Thoracic aorta (tissue), 2 donors: Measurements from ENCODE around the gene NPHS2. TPM values are rescaled to one million over a fixed set of nuclear protein-coding genes. Genes with fewer than 3 reads are reported as not detected.

Experiments
- ATAC-seq: fragments of 150-250 bp; one replicate; pipeline ENCODE4 v1.8.0; 2017; ENCODE audit warnings: low read depth; ENCODE audit not compliant: insufficient number of reproducible peaks, low FRiP score
- DNase-seq: peaks from one replicate; pipeline ENCODE4 v3.0.0-alpha.2; 2020; ENCODE audit warnings: low spot score
- H3K27ac ChIP-seq, 2 donors: fragments of 200-600 bp; sonication (generic); 1 replicate in 1 of 2; 2 replicates in 1 of 2; pipeline ENCODE4 v1.5.1; 2016; ENCODE audit warnings: mild to moderate bottlenecking in 2 of 2, moderate library complexity in 2 of 2
- H3K27me3 ChIP-seq: fragments of 200-600 bp; sonication (generic); replicated peaks from 2 replicates; pipeline ENCODE4 v1.6.0; 2016; ENCODE audit warnings: mild to moderate bottlenecking; ENCODE audit not compliant: insufficient read depth
- H3K36me3 ChIP-seq: fragments of 200-600 bp; sonication (generic); one replicate; pipeline ENCODE4 v1.5.1; 2016
- H3K4me1 ChIP-seq, 2 donors: fragments of 200-600 bp; sonication (generic); 1 replicate in 1 of 2; 2 replicates in 1 of 2; pipeline versions ENCODE4 v1.5.1 to v1.6.0; 2016; ENCODE audit warnings: low read depth in 2 of 2, mild to moderate bottlenecking in 1 of 2; ENCODE audit not compliant: control insufficient read depth in 1 of 2
- H3K4me3 ChIP-seq: fragments of 200-600 bp; sonication (generic); 2 replicates; pipeline ENCODE4 v1.5.1; 2016; ENCODE audit warnings: mild to moderate bottlenecking
- H3K9me3 ChIP-seq: fragments of 200-600 bp; sonication (generic); 2 replicates; pipeline ENCODE4 v1.5.1; 2016
- total RNA-seq, 2 donors: library from RNA; depleted of rRNA; stranded (reverse); fragments of >200 nt; gene quantifications; one replicate each; pipeline versions ENCODE4 v1.1.0 to v1.2.3, GENCODE V29; 2016
- TF ChIP-seq, protein P1 (sequence below): fragments of 200-600 bp; sonication (generic); IDR thresholded peaks from one replicate; pipeline ENCODE4 v1.5.1; 2019; ENCODE audit warnings: antibody characterized with exemption

The NPHS2 gene
- total RNA-seq, 2 donors from 2014 or later, result not detected

DNA sequence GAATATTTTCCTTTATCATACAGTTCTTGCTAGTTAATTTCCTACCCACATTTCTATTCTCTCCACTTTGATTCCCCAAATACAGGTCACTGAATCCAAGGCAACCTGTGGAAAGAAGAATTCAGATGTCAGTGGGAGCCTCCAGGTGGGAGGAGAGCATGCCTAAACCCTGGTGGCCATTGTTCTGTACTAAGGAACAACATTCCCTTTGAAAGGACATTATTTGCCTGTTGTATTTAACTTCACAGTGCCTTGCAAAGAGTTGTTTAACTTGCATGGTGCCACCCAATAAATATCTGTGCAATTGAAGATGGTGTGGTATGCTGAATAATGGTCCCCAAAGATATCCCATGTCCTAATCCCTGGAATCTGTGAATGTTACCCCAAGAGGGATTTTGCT, 21.3 kb downstream of the NPHS2 start:
- Histone ChIP-seq H3K9me3 (no peaks in the 10 kb centered on the region), H3K27ac (no peak overlapping the region), H3K4me3 (no peak overlapping the region), H3K27me3 (no peaks in the 10 kb centered on the region), H3K4me1 (no peaks in the 10 kb centered on the region), H3K36me3 (no peaks in the 10 kb centered on the region)
- ATAC-seq, result no peak
- TF ChIP-seq, protein P1, sequence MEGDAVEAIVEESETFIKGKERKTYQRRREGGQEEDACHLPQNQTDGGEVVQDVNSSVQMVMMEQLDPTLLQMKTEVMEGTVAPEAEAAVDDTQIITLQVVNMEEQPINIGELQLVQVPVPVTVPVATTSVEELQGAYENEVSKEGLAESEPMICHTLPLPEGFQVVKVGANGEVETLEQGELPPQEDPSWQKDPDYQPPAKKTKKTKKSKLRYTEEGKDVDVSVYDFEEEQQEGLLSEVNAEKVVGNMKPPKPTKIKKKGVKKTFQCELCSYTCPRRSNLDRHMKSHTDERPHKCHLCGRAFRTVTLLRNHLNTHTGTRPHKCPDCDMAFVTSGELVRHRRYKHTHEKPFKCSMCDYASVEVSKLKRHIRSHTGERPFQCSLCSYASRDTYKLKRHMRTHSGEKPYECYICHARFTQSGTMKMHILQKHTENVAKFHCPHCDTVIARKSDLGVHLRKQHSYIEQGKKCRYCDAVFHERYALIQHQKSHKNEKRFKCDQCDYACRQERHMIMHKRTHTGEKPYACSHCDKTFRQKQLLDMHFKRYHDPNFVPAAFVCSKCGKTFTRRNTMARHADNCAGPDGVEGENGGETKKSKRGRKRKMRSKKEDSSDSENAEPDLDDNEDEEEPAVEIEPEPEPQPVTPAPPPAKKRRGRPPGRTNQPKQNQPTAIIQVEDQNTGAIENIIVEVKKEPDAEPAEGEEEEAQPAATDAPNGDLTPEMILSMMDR, result no peak
- DNase-seq, result no peak

GRCh38 chr1:179550746-179551682, 24.7 kb downstream of the NPHS2 start:
- TF ChIP-seq, protein P1, result no peak
- no peaks in the 10 kb centered on the region for H3K36me3 ChIP-seq
- H3K9me3 ChIP-seq, result no peaks in the 10 kb centered on the region
- H3K27ac ChIP-seq, result no peak overlapping the region
- DNase-seq (no peak), ATAC-seq (no peak)
- H3K4me3 ChIP-seq, result no peak overlapping the region
- H3K27me3 ChIP-seq, result no peaks in the 10 kb centered on the region
- no peaks in the 10 kb centered on the region for H3K4me1 ChIP-seq

DNA sequence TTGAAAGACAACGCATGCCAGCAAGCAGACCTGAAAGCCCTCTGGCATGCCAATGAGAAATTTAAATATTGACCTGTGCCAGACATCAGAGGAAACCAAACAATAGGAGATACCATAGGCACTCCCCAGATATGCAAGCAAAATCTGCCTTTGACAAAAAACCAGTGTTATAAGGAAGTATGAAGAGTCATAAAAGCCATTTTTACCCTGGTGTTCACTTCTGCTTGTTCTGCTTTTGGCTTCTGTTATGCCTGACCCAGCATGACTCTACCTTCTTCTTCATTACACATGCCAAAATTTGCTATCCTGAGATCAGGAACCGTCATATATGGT, 26.4 kb downstream of the NPHS2 start:
- no peak overlapping the region for H3K4me3 ChIP-seq
- ATAC-seq (no peak), DNase-seq (no peak)
- H3K36me3 ChIP-seq, result no peaks in the 10 kb centered on the region
- TF ChIP-seq, protein P1, result no peak
- H3K27me3 ChIP-seq, result no peaks in the 10 kb centered on the region
- H3K27ac ChIP-seq, result no peak overlapping the region
- H3K9me3 ChIP-seq, result no peaks in the 10 kb centered on the region
- no peaks in the 10 kb centered on the region for H3K4me1 ChIP-seq

DNA sequence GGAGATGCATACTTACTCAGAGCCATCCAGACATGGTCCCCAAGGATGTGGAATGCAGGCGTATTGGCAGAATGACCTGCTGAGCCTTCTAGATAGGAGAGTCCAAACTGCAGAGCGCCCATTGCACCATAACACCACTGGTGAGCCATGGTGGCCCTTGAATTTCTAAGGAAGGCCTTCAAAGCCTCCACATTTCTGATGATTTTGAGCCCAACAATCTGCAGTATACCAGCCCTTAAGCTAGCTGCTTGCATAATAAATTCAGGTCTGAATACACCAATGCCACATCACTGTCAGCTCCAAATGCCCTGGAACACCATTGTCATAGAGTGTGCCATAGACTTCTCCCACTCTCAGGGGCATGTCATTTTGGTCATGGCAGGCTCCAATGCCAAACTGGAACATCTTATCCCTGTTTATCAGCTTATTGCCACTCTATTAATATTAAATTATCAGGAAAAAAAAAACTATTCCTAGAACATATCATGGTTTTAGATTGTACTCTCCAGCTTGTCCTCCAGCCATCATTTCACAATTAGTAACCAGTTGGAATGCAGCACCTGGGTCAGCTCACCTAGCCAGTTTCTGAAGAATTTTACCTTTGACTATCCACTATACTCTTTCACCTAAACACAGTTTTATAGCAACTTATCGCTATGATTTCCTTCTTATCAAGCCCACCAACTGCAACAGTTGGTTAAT, 26.9 kb downstream of the NPHS2 start:
- H3K4me1 ChIP-seq, result no peaks in the 10 kb centered on the region
- TF ChIP-seq, protein P1, result no peak
- DNase-seq (no peak), ATAC-seq (no peak)
- H3K36me3 ChIP-seq, result no peaks in the 10 kb centered on the region
- no peaks in the 10 kb centered on the region for H3K27me3 ChIP-seq
- H3K9me3 ChIP-seq, result no peaks in the 10 kb centered on the region
- no peak overlapping the region for H3K27ac ChIP-seq
- H3K4me3 ChIP-seq, result no peak overlapping the region

- Histone ChIP-seq H3K4me3 (no peak overlapping the region), H3K27ac (no peak overlapping the region), H3K9me3 (no peaks in the 10 kb centered on the region), H3K4me1 (no peaks in the 10 kb centered on the region), H3K36me3 (no peaks in the 10 kb centered on the region), H3K27me3 (no peaks in the 10 kb centered on the region)
- TF ChIP-seq, protein P1, result no peak
- DNase-seq (no peak), ATAC-seq (no peak)
Measured at GRCh38 chr1:179547021-179547535, 28.7 kb downstream of the NPHS2 start.
